Esophagus squamous epithelium (tissue), 4 donors: ENCODE measurements around the gene TAF6L.

Source experiments
- POLR2A ChIP-seq, 4 donors: fragments of 450-650 bp; IDR thresholded peaks; one replicate each; pipeline ENCODE4 v1.6.1; 2017; ENCODE audit warnings: antibody characterized with exemption in 4 of 4, mild to moderate bottlenecking in 4 of 4, moderate library complexity in 3 of 4
- TF ChIP-seq, protein P1 (sequence below), 6 experiments: fragments of 450-650 bp in 4 of 6; fragments of 200-600 bp in 2 of 6; sonication (generic) in 2 of 6; IDR thresholded peaks; one replicate each; pipeline ENCODE4 v1.5.1; 2016 to 2019; ENCODE audit warnings: antibody characterized with exemption in 6 of 6, mild to moderate bottlenecking in 4 of 6, moderate library complexity in 4 of 6

DNA sequence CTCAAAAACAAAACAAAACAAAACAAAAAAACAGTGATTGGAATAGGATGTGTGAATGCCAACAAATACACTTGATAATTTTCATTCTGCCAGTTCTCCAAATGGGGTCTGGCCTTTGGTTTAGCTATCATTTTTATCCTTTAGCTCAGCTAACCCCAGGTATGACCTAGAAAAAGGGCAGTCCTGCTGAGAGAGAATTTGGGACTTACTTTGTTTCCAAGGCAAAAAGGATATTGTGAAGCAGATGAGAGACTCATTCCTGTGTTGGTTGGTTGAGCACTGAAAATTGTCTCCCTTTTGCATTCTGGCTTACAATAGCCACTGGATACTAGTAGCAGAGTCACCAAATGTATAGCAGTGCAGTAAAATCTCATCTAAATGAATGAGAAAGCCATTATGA is 34.0 kb upstream of the TAF6L start:
- TF ChIP-seq POLR2A (IDR thresholded peaks at IDR 0.05) = no peak
- TF ChIP-seq, protein P1, sequence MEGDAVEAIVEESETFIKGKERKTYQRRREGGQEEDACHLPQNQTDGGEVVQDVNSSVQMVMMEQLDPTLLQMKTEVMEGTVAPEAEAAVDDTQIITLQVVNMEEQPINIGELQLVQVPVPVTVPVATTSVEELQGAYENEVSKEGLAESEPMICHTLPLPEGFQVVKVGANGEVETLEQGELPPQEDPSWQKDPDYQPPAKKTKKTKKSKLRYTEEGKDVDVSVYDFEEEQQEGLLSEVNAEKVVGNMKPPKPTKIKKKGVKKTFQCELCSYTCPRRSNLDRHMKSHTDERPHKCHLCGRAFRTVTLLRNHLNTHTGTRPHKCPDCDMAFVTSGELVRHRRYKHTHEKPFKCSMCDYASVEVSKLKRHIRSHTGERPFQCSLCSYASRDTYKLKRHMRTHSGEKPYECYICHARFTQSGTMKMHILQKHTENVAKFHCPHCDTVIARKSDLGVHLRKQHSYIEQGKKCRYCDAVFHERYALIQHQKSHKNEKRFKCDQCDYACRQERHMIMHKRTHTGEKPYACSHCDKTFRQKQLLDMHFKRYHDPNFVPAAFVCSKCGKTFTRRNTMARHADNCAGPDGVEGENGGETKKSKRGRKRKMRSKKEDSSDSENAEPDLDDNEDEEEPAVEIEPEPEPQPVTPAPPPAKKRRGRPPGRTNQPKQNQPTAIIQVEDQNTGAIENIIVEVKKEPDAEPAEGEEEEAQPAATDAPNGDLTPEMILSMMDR (IDR thresholded peaks at IDR 0.05) = no peak
